ENCODE results near the gene FARP2. TPM values are rescaled to one million over a fixed set of nuclear protein-coding genes. Genes with fewer than 3 reads are reported as not detected.

Gene FARP2
- total RNA-seq, 1 donor: 41.3 TPM

GRCh38 chr2:241489088-241489487 lies 133.0 kb downstream of the FARP2 start:
- H3K27me3 ChIP-seq (ENCODE audit: insufficient read depth, low read length): no peaks in the 10 kb centered on the region
- H2AFZ ChIP-seq (ENCODE audit: low read length): no peak overlapping the region
- peaks cover 2% of the 10 kb centered on the region for H4K20me1 ChIP-seq (ENCODE audit: insufficient read depth, low read length)
- H3K4me3 ChIP-seq (ENCODE audit: insufficient read depth, low read length): no peak overlapping the region
- no peaks in the 10 kb centered on the region for H3K9me3 ChIP-seq (ENCODE audit: low read depth, low read length)
- DNase-seq (ENCODE audit: insufficient read length, low spot score, missing footprints): peak; percentile 34
- no peaks in the 10 kb centered on the region for H3K79me2 ChIP-seq (ENCODE audit: insufficient read depth, low read length)
- TF ChIP-seq CTCF (IDR thresholded peaks at IDR 0.05; ENCODE audit: extremely low read depth, low read depth, low read length): no peak
- H3K36me3 ChIP-seq (ENCODE audit: insufficient read depth, low read length): peaks cover 15% of the 10 kb centered on the region
- no peaks in the 10 kb centered on the region for H3K4me1 ChIP-seq (ENCODE audit: insufficient read depth, low read length)
- no peak overlapping the region for H3K4me2 ChIP-seq (ENCODE audit: insufficient read depth, low read length)
- no peak overlapping the region for H3K27ac ChIP-seq (ENCODE audit: low read depth, low read length)

- H3K9me3 ChIP-seq (ENCODE audit: low read depth, low read length): no peaks in the 10 kb centered on the region
- no peaks in the 10 kb centered on the region for H4K20me1 ChIP-seq (ENCODE audit: insufficient read depth, low read length)
- no peak overlapping the region for H3K4me3 ChIP-seq (ENCODE audit: insufficient read depth, low read length)
- no peaks in the 10 kb centered on the region for H3K79me2 ChIP-seq (ENCODE audit: insufficient read depth, low read length)
- H3K27ac ChIP-seq (ENCODE audit: low read depth, low read length): no peak overlapping the region
- H3K27me3 ChIP-seq (ENCODE audit: insufficient read depth, low read length): no peaks in the 10 kb centered on the region
- peak; percentile 69 for DNase-seq (ENCODE audit: insufficient read length, low spot score, missing footprints)
- no peaks in the 10 kb centered on the region for H3K4me1 ChIP-seq (ENCODE audit: insufficient read depth, low read length)
- no peak overlapping the region for H2AFZ ChIP-seq (ENCODE audit: low read length)
- peaks cover 22% of the 10 kb centered on the region for H3K36me3 ChIP-seq (ENCODE audit: insufficient read depth, low read length)
- H3K4me2 ChIP-seq (ENCODE audit: insufficient read depth, low read length): no peak overlapping the region
- no peak for TF ChIP-seq CTCF (IDR thresholded peaks at IDR 0.05; ENCODE audit: extremely low read depth, low read depth, low read length)
Measured at GRCh38 chr2:241489733-241490680, 133.9 kb downstream of the FARP2 start.

GRCh38 chr2:241490825-241491506 lies 134.9 kb downstream of the FARP2 start:
- TF ChIP-seq CTCF (IDR thresholded peaks at IDR 0.05; ENCODE audit: extremely low read depth, low read depth, low read length): no peak
- H2AFZ ChIP-seq (ENCODE audit: low read length): no peak overlapping the region
- no peak overlapping the region for H3K4me3 ChIP-seq (ENCODE audit: insufficient read depth, low read length)
- H4K20me1 ChIP-seq (ENCODE audit: insufficient read depth, low read length): peaks cover 2% of the 10 kb centered on the region
- no peak overlapping the region for H3K4me2 ChIP-seq (ENCODE audit: insufficient read depth, low read length)
- H3K79me2 ChIP-seq (ENCODE audit: insufficient read depth, low read length): no peaks in the 10 kb centered on the region
- no peak overlapping the region for H3K27ac ChIP-seq (ENCODE audit: low read depth, low read length)
- peak; percentile 76 for DNase-seq (ENCODE audit: insufficient read length, low spot score, missing footprints)
- H3K36me3 ChIP-seq (ENCODE audit: insufficient read depth, low read length): peaks cover 32% of the 10 kb centered on the region
- H3K27me3 ChIP-seq (ENCODE audit: insufficient read depth, low read length): no peaks in the 10 kb centered on the region
- no peaks in the 10 kb centered on the region for H3K4me1 ChIP-seq (ENCODE audit: insufficient read depth, low read length)
- H3K9me3 ChIP-seq (ENCODE audit: low read depth, low read length): no peaks in the 10 kb centered on the region
